Measurements from ENCODE around the gene MTHFS.
"Not testable (repeated sequence)": the region's sequence is repeated elsewhere in the genome, so short reads cannot be mapped to it uniquely, and the experiment has no call there.

The MTHFS gene

GRCh38 chr15:79930516-79930915 lies 33.7 kb upstream of the MTHFS start:
- Histone ChIP-seq H3K27me3 (ENCODE audit: insufficient read depth, low read depth) (no peaks in the 10 kb centered on the region), H3K4me1 (ENCODE audit: low read depth, poor library complexity, severe bottlenecking) (no peaks in the 10 kb centered on the region), H3K9ac (no peak overlapping the region), H3K27ac (no peak overlapping the region), H2AFZ (ENCODE audit: low read depth) (no peak overlapping the region), H3K36me3 (ENCODE audit: insufficient read depth) (no peaks in the 10 kb centered on the region), H3K4me3 (IDR thresholded peaks at IDR 0.05; ENCODE audit: insufficient read depth, low read depth, low read length) (no peak overlapping the region), H4K20me1 (ENCODE audit: insufficient read depth) (no peaks in the 10 kb centered on the region), H3K4me2 (no peak overlapping the region), H3K79me2 (ENCODE audit: insufficient read depth, low read depth) (no peaks in the 10 kb centered on the region)
- TF ChIP-seq CTCF (conservative IDR thresholded peaks at IDR 0.05; ENCODE audit: low read depth, low read length): no peak

- H3K27me3 ChIP-seq (ENCODE audit: insufficient read depth, low read depth): no peaks in the 10 kb centered on the region
- H3K36me3 ChIP-seq (ENCODE audit: insufficient read depth): no peaks in the 10 kb centered on the region
- TF ChIP-seq CTCF (conservative IDR thresholded peaks at IDR 0.05; ENCODE audit: low read depth, low read length): no peak
- no peaks in the 10 kb centered on the region for H3K79me2 ChIP-seq (ENCODE audit: insufficient read depth, low read depth)
- no peaks in the 10 kb centered on the region for H3K4me1 ChIP-seq (ENCODE audit: low read depth, poor library complexity, severe bottlenecking)
- H3K4me2 ChIP-seq: no peak overlapping the region
- no peak overlapping the region for H3K27ac ChIP-seq
- no peak overlapping the region for H3K4me3 ChIP-seq (IDR thresholded peaks at IDR 0.05; ENCODE audit: insufficient read depth, low read depth, low read length)
- no peak overlapping the region for H3K9ac ChIP-seq
- no peak overlapping the region for H2AFZ ChIP-seq (ENCODE audit: low read depth)
- no peaks in the 10 kb centered on the region for H4K20me1 ChIP-seq (ENCODE audit: insufficient read depth)
These were observed 32.6 kb upstream of the MTHFS start for GRCh38 chr15:79929412-79929811.

GRCh38 chr15:79926116-79926515 lies 29.3 kb upstream of the MTHFS start:
- H3K4me1 ChIP-seq (ENCODE audit: low read depth, poor library complexity, severe bottlenecking); H3K4me3 ChIP-seq (IDR thresholded peaks at IDR 0.05; ENCODE audit: insufficient read depth, low read depth, low read length); H4K20me1 ChIP-seq (ENCODE audit: insufficient read depth); H3K9ac ChIP-seq; H3K4me2 ChIP-seq; H3K27ac ChIP-seq; H3K36me3 ChIP-seq (ENCODE audit: insufficient read depth); H2AFZ ChIP-seq (ENCODE audit: low read depth); H3K27me3 ChIP-seq (ENCODE audit: insufficient read depth, low read depth): not testable (repeated sequence)
- peaks cover 17% of the 10 kb centered on the region for H3K79me2 ChIP-seq (ENCODE audit: insufficient read depth, low read depth)

- TF ChIP-seq CTCF (conservative IDR thresholded peaks at IDR 0.05; ENCODE audit: low read depth, low read length): no peak
- H2AFZ ChIP-seq (ENCODE audit: low read depth): peak overlapping the region; percentile 94; the same call in 1 of the 2 replicates
- no peak overlapping the region; the same call in 1 of the 2 replicates for H3K9ac ChIP-seq
- no peak overlapping the region for H3K4me3 ChIP-seq (IDR thresholded peaks at IDR 0.05; ENCODE audit: insufficient read depth, low read depth, low read length)
- peaks cover 21% of the 10 kb centered on the region for H3K79me2 ChIP-seq (ENCODE audit: insufficient read depth, low read depth)
- peak overlapping the region; percentile 31; the same call in 1 of the 2 replicates for H3K4me2 ChIP-seq
- no peaks in the 10 kb centered on the region for H3K36me3 ChIP-seq (ENCODE audit: insufficient read depth)
- no peaks in the 10 kb centered on the region for H3K4me1 ChIP-seq (ENCODE audit: low read depth, poor library complexity, severe bottlenecking)
- H3K27me3 ChIP-seq (ENCODE audit: insufficient read depth, low read depth): no peaks in the 10 kb centered on the region
- H4K20me1 ChIP-seq (ENCODE audit: insufficient read depth): no peaks in the 10 kb centered on the region
- H3K27ac ChIP-seq: no peak overlapping the region; the same call in 1 of the 2 replicates
These were observed 27.6 kb upstream of the MTHFS start for GRCh38 chr15:79924379-79924778.

GRCh38 chr15:79923515-79924169 lies 26.8 kb upstream of the MTHFS start:
- Histone ChIP-seq H3K9ac (peak overlapping the region; percentile 78), H4K20me1 (ENCODE audit: insufficient read depth) (no peaks in the 10 kb centered on the region), H3K4me2 (peak overlapping the region; percentile 70; the same call in 1 of the 2 replicates), H3K4me3 (IDR thresholded peaks at IDR 0.05; ENCODE audit: insufficient read depth, low read depth, low read length) (no peak overlapping the region), H3K27ac (peak overlapping the region; percentile 86), H3K79me2 (ENCODE audit: insufficient read depth, low read depth) (peaks cover 21% of the 10 kb centered on the region), H3K4me1 (ENCODE audit: low read depth, poor library complexity, severe bottlenecking) (no peaks in the 10 kb centered on the region), H3K36me3 (ENCODE audit: insufficient read depth) (no peaks in the 10 kb centered on the region), H3K27me3 (ENCODE audit: insufficient read depth, low read depth) (no peaks in the 10 kb centered on the region), H2AFZ (ENCODE audit: low read depth) (peak overlapping the region; percentile 94)
- TF ChIP-seq CTCF (conservative IDR thresholded peaks at IDR 0.05; ENCODE audit: low read depth, low read length): no peak
